Posterior vena cava (tissue), 2 donors: Measurements from ENCODE around the gene RABGAP1L. TPM values are rescaled to one million over a fixed set of nuclear protein-coding genes. Genes with fewer than 3 reads are reported as not detected.
"Not testable (repeated sequence)": the region's sequence is repeated elsewhere in the genome, so short reads cannot be mapped to it uniquely, and the experiment has no call there.

ENCODE experiments used
- DNase-seq: peaks from one replicate; pipeline ENCODE4 v3.0.0-alpha.2; 2020; ENCODE audit warnings: low spot score
- intact Hi-C, 2 donors: fragments of 100-400 bp; cut with DNase I; formaldehyde crosslinking; loops; one replicate each; pipeline versions ENCODE4 v1.14.1 to v1.14.2; 2022 to 2023
- total RNA-seq, 2 donors: library from RNA; stranded (reverse); fragmentation: NEBNext Ultra II Directional; extraction: Animal tissue kit (Norgen Biotek cat#: 25700); gene quantifications; one replicate each; pipeline ENCODE4 v1.2.1, GENCODE V29; 2021
- donor health status: DM: yes; HTN: yes; CAD: no.
- donor health status: DM: yes; HTN: yes; CAD: no.

RABGAP1L gene
- total RNA-seq, 2 donors from 2014 or later = 32.9 to 41.4 TPM

DNA sequence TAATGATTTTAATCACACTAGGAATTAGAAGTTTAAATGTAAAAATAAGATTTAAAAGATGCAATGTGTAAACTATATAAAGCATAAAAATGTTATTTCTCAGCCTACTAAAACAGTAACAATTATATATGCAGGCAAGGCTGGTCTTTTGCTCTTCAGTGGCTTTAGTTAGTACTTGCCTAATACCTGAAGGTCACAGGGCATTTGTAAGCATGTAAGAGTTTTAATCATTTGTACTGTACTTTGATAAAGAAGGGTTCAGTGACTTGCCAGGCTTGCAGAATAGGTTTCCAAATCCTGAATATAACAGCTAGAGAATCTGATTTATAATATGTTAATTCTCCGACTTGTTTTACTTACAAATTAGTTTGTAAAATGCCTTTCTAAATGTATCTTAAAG, 545.0 kb downstream of the RABGAP1L start:
- intact Hi-C loops = no loop called here
- no peak for DNase-seq

DNA sequence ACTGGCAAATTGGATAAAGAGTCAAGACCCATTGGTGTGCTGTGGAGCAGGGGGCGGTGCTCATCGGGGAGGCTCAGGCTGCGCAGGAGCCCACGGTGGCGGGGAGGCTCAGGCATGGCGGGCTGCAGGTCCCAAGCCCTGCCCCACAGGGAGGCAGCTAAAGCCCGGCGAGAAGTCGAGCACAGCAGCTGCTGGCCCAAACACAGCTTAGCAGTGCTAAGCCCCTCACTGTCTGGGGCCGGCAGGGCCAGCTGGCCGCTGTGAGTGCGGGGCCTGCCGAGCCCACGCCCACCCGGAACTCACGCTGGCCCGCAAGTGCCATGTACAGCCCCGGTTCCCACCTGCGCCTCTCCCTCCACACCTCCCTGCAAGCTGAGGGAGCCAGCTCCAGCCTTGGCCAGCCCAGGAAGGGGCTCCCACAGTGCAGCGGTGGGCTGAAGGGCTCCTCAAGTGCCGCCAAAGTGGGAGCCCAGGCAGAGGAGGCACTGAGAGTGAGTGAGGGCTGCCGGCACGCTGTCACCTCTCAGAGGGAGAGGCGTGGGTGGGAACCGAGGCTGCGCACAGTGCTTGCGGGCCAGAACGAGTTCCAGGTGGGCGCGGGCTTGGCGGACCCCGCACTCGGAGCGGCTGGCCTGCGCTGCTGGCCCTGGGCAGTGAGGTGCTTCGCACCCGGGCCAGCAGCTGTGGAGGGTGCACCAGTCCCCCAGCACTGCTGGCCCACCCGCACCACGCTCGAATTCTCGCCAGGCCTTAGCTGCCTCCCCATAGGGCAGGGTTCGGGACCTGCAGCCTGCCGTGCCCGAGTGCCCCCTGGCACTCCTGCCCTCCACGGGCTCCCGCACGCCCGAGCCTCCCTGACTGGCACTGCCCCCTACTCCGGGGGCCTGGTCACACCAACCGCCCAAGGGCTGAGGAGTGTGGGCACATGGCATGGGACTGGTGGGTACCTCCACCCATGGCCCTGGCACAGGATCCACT, 551.8 kb downstream of the RABGAP1L start:
- no peak for DNase-seq
- intact Hi-C loops = no loop called here

DNA sequence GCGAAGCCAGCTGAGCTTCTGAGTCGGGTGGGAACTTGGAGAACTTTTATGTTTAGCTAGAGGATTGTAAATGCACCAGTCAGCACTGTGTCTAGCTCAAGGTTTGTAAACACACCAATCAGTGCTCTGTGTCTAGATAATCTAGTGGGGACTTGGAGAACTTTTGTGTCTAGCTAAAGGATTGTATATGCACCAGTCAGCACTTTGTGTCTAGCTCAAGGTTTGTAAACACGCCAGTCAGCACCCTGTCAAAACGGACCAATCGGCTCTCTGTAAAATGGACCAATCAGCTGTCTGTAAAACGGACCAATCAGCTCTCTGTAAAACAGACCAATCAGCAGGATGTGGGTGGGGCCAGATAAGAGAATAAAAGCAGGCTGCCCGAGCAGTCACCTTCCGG, 552.5 kb downstream of the RABGAP1L start:
- DNase-seq, intact Hi-C loops: not testable (repeated sequence)

DNA sequence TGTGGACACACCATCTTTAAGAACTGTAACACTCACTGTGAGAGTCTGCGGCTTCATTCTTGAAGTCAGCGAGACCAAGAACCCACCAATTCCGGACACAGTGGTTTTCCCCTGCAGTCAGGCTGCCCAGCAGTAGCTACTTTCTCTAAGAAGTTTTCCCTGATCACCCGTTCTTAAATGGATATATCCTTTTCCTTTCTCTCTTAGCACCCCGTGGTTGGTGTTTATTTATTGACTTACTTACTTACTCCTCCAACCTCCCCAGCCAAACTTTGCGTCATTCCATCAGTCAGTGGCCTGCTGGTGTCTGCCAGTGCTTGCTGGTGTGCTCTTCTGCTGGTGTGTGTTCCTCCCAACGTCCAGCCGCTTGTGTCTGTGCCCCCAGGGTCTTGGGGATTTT, 553.2 kb downstream of the RABGAP1L start:
- DNase-seq = no peak
- intact Hi-C loops = no loop called here

DNA sequence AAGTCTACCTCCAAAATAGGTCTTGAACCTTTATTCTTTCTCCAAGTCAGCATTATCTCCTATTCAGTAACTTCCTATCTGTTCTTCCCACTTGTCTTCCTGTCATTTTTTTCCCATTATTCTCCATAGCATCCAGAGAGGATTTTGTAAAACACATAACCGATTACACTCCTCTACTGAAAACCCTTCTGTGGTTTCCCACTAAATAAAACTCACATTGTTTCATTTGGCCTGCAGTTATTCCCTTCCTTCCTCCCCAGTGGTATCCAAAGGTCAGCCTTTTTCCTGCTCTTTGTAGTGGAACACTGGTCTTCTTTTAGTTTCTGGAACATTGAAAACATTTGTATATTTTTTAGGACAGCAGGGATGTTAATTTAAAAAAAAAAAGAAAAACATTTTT, 554.5 kb downstream of the RABGAP1L start:
- DNase-seq = no peak
- intact Hi-C loops = no loop called here

DNA sequence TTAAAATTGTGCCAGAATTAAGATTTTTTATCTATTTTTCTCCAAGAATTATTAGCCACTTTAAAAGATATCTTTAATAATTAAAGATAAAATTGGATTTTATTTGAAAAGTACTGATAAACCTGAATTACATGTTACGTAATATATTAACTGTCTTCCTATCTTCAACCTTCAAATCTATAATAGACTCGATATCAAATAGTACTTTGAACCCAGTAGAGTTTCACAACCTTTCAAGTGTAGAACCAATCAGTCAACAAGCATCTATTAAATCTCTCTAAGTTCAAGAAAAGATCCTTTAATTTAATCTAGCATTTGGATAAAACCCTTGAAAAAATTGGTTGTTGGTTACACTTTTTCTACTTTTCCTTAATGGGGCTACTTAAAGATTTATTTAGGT, 559.9 kb downstream of the RABGAP1L start:
- no peak for DNase-seq
- intact Hi-C loops = no loop called here

DNA sequence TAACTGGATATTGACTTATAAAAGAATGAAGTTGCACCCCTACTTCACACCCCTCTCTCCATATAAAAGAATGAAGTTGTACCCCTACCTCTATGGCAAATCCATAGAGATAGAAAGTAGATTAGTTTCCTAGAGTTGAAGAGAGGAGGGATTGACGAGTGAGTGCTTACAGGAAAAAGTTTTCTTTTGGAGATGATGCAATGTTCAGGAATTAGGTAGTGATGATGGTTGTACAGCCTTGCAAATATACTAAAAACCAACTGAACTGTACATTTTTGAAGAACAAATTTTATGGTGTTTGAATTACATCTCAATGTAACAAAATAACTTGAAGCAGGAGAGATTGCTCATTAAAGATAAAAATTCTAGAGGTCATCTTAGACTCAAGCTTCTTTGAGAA, 561.3 kb downstream of the RABGAP1L start:
- no peak for DNase-seq
- intact Hi-C loops = no loop called here

DNA sequence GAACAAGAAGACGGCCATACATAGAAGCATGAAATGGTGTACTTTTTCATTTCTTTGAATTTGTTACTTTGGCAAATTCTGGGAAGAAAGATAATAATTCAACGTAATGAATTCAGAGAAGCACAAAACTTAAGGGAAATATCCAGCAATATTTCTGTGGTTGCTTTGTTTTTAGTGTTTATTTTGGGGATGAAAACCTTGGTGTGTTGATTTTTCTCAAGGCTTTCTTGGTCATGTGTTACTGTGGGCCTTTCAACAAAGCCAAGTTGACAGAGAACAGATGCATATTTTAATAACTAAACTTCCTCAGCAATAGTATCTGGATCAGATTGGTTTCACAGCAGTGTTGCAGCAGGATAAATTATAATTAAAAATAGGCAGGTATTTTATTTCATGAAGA, 561.9 kb downstream of the RABGAP1L start:
- no peak for DNase-seq
- intact Hi-C loops = no loop called here

DNA sequence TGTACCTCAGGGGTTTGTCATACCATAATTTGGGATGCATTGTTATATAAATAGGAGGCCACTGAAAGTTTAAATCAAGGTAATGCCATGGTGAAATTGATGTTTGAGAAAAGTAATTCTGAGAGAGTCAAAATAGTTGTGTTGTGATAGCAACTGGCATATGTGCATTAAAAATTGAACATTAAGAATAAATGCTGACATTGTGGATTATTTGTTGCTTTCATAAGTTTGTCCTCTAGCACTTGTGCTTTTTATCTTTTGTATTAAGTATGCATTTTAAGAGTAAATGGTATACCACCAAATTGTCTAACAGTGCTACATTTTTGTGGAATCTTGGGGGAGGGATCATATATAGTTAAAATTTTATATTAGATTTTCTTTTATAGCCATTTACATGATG, 564.5 kb downstream of the RABGAP1L start:
- intact Hi-C loops = no loop called here
- no peak for DNase-seq

DNA sequence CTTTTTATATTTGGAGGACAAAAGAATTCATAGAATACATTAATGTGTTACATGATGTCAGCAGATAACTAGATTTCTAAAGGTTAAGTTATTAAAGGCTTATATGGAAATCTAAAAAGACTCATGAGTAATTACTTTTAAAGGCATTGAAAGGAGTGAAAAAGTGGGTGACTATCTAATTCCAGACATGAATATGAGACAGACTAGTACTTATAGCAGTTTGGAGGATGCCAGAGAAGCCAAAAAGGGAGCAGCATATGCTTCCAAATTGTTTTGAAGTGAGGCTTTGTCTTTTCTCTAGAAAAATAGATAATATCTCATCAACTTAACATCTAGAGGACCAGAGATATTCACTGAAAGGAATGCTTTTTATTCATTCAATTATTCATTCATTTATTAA, 564.9 kb downstream of the RABGAP1L start:
- intact Hi-C loops = no loop called here
- no peak for DNase-seq

DNA sequence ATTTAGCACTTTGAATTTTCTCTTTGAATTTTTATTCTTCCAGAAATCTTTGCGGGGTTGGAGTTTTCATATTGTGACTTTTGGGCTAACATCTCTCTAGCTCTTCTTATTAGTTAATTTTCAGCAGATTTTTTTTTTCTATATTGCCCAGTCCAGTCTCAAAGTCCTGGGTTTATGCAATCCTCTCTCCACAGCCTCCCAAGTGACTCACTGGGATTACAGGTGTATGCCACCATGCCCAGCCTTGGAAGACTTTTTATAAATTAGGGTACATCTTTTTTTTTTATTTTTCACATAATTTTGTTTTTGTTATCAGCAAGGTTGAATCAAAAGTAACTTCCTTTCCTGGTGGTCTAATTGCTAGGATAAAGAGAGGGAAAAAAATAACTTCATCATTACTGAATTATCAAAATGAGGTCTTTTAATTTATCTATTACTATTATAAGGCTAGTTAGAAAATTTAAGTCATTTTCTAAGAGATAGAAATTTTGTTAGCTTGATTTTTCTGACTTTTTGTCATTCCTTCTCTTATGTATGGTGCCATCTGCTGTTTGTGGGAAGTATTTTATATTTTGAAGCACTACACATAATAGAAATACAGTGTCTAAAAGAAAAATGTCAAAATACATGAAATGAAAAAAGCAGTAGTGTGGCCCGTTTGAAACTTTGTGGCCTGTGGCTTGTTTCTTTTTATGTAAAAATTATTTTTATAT, 567.0 kb downstream of the RABGAP1L start:
- no peak for DNase-seq
- intact Hi-C loops = no loop called here

DNA sequence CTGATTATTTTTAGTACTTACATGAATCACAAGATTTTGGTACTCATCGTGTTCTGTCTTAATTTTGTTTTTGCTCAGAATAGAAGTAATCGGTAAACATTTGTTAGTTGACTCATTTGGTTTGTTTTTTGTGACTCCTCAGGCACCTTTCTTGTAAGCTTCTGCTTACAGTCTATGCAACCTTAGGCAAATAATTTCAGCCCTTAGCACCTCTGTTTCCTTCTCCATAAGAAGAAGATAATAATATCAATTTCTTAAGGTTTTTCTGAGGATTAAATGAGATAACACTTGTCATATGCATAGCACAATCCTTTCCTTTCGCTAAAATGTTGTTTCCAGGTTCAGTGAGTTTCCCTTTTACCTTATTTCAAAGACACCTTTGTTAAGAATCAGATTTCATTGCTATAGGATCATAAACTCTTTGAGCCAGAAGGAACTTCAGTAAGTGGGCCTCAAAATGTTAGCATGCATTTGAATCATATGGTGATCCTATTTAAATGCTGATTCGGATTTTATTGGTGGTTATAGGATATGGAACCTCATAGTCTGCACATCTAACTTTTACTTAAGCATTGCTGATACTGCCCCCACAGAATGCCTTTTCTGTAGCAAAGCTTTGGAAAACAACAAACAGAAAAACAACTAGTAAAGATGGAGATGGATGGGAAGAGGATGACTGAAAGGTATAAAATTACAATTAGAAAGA, 567.7 kb downstream of the RABGAP1L start:
- no peak for DNase-seq
- intact Hi-C loops = no loop called here

DNA sequence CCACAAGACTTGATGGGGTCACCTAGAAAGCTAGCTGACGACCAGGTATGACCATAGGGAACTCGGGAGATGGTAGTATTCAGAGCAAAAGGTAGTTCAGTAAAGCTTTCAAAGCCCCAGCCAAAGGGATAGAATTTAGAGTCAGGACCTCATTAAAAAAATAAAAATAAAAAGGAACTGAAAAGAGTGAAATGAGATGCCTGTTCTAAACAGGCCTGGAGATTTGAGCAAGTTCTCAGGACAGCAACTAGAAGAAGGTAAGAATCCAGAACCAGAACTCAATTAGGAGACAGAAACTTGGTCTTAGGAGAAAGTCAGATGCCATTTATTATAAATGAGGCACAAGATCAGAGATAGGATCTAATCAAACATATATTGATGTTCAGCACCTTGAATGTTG, 575.0 kb downstream of the RABGAP1L start:
- intact Hi-C loops = no loop called here

DNA sequence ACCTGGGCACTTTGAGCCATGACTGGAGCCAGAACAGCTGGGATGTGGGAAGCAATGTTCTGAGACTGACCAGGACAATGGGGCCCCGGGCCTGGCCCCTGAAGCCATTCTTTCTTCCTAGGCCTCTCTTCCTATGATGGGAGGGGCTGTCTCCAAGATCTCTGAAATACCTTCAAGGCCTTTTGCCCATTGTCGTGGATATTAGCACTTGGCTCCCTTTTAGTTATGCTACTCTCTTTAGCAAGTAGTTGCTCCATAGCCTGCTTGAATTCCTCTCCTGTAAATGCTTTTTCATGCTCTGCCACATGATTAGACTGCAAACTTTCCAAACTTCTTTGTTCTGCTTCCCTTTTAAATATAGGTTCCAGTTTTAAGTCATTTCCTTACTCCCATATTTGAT, 577.5 kb downstream of the RABGAP1L start:
- DNase-seq = no peak
- intact Hi-C loops = no loop called here

More for the DNA sequence above, 575.0 kb downstream of the RABGAP1L start:
- DNase-seq = no peak

DNA sequence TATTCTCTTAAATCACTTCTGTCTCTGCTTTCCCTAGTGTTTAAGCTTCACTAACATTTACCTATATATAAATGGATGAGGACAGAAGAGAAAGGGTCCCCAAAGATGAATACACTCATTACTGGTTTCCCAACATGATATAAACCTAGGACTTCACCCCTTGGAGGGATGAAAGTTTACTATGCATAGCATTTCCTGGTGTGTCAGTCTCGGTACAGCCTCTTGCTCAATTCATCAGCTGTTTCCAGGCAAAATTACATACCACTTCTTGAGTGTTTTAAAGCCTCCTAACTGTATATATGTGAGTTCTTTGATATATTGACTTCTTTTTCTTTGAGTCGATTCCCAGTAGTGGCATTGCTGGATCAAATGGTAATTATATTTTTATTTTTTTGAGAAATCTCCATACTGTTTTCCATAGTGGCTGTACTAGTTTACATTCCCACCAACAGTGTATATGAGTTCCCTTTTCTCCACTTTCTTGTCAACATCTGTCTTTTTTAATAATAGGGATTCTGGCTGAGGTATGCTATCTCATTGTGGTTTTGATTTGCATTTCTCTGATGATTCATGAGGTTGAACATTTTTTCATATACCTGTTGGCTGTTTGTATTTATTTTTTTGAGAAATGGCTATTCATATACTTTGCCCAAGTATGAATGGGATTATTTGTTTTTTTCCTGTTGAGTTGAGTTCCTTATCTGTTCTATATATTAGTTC, 581.1 kb downstream of the RABGAP1L start:
- DNase-seq = no peak
- intact Hi-C loops = loop anchor here (5.0 to 10.0 kb wide), 2 partner anchors 478 to 486 kb away; no protein-coding TSS in a partner anchor

DNA sequence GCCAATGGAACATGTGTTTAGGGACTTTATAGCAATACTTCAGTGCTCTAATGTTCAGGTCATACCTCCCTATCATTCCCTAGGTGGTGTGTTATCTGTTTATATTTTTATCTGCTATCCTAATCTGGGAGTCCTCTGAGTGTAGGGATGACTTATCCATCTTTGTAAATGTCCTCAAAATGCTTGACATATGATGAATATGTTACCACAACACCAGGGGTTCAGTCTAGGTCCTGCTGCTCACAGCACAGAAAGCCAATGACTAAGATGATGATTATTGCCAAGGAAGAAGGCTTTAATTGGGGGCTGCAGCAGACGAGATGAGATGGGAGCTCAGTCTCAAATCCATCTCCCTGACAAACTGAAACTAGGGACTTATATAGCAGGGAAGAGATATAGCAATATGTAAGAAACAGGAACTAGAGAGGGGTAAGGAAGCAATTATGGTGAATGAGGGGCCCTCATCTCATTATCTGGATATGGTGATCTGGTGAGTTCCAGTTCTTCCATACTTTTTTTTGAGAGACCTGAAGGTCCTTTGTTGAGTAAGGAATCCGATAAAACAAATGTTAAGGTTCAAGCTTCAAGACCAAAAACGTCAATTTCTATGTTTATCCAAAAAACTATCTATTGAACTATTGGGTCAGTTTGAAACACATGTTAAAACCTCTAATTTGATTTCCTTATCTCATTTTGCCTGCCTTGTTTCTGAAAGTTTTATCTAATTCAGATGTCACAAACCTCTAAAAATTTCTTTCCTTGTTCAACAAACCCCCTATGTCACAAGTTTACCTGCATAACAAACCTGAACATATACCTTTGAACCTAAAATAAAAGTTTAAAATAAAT, 583.7 kb downstream of the RABGAP1L start:
- DNase-seq = no peak
- intact Hi-C loops = loop anchor here (5.0 to 10.0 kb wide), 2 partner anchors 481 to 488 kb away; no protein-coding TSS in a partner anchor

DNA sequence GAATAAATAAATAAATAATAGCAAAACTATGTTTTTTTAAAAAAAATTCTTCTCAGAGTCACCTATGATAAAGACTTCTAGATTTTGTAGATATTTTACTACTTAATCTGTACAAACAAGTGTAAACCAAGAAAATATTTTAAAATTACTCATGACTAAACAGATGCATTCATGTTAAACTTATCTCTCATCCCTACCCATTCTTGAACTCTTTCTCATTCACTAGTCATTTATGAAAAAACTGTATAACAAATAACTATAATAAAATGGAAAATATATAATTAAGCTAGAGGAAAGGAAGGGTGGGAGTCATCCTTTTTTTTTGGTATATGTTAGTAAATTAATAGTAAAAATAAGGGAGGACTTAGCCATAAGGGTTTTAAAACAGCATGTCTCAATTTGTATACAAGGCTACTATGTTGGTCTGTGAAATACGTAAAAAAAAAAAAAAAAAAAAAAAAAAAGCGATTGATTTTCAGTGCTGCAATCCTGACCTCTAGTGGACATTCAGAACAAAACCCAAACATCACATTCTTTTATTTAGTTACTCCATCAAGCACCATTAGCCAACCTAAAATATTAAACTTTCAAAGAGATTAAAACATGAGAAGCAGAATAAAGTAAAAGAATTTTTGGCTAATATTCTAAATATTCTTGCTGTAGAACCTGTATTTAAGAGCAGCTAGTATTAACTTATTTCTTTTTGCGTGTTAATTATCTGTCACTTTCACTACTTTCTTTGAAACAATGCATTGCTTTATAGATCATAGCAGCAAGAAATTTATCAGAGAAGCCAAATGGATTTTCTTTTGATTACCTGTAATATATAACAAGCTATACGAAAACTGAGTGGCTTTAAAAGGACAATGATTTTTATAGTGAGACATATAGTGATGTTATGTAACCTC, 584.6 kb downstream of the RABGAP1L start:
- no peak for DNase-seq
- intact Hi-C loops = loop anchor here (5.0 to 10.0 kb wide), 2 partner anchors 482 to 489 kb away; no protein-coding TSS in a partner anchor
